ENCODE measurements around the gene SLC7A14.

GRCh38 chr3:170566413-170566812 is 19.5 kb downstream of the SLC7A14 start:
- TF ChIP-seq, protein P1, sequence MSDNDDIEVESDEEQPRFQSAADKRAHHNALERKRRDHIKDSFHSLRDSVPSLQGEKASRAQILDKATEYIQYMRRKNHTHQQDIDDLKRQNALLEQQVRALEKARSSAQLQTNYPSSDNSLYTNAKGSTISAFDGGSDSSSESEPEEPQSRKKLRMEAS (IDR thresholded peaks at IDR 0.05; ENCODE audit: low read depth, low read length) = no peak
- TF ChIP-seq, protein P2, sequence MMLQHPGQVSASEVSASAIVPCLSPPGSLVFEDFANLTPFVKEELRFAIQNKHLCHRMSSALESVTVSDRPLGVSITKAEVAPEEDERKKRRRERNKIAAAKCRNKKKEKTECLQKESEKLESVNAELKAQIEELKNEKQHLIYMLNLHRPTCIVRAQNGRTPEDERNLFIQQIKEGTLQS (IDR thresholded peaks at IDR 0.05; ENCODE audit: borderline replicate concordance, extremely low read depth, low read depth, low read length) = no peak
- TF ChIP-seq SREBF2 (IDR thresholded peaks at IDR 0.05; ENCODE audit: low read length) (no peak), HDAC2 (IDR thresholded peaks at IDR 0.05) (no peak), USF1 (IDR thresholded peaks at IDR 0.05; ENCODE audit: borderline replicate concordance, extremely low read length, insufficient read depth, low read depth, low read length) (no peak)
